Activated T-helper 17 cell treated with anti-CD3 and anti-CD28 coated beads, Interleukin-2, amount 50 U/mL, for 72 hours (primary cell): ENCODE measurements around the gene ACTR3C. TPM values are rescaled to one million over a fixed set of nuclear protein-coding genes. Genes with fewer than 3 reads are reported as not detected.

ENCODE experiments used
- ATAC-seq: fragments of 150-1000 bp; cut with Tn5 transposase; replicated peaks from 2 replicates; pipeline ENCODE4 v1.10.0; 2021; ENCODE audit warnings: mild to moderate bottlenecking, moderate library complexity
- H3K27ac Mint-ChIP-seq: one replicate; pipeline ENCODE4 v1.8.0; 2022; ENCODE audit warnings: mixed read lengths
- H3K27me3 Mint-ChIP-seq: one replicate; pipeline ENCODE4 v1.8.0; 2022; ENCODE audit warnings: mixed read lengths
- H3K36me3 Mint-ChIP-seq: one replicate; pipeline ENCODE4 v1.8.0; 2022; ENCODE audit warnings: low read depth, mild to moderate bottlenecking, mixed read lengths
- H3K4me1 Mint-ChIP-seq: one replicate; pipeline ENCODE4 v1.8.0; 2022; ENCODE audit warnings: mixed read lengths
- H3K4me3 Mint-ChIP-seq: one replicate; pipeline ENCODE4 v1.8.0; 2022; ENCODE audit warnings: mild to moderate bottlenecking, mixed read lengths
- H3K9me3 Mint-ChIP-seq: one replicate; pipeline ENCODE4 v1.8.0; 2022; ENCODE audit warnings: mixed read lengths
- total RNA-seq, 2 donors: library from RNA; stranded (reverse); gene quantifications; one replicate each; pipeline ENCODE4 v1.2.3, GENCODE V29; 2022

Gene ACTR3C
- 10 to 100 TPM in 1 of 2 donors, 1 to 10 TPM in 1; 9.4 to 11.1 TPM for total RNA-seq

GRCh38 chr7:150322833-150323681 is at the start of gene ACTR3C, which contains the start of gene LRRC61:
ACTR3C (minus strand) TSS chr7:150323545; CDS start chr7:150295296, 28,249 bp downstream.
LRRC61 (plus strand) TSS chr7:150323355; CDS start chr7:150336862, 13,507 bp downstream.
- H3K36me3 Mint-ChIP-seq: peaks cover 58% of the 10 kb centered on the region
- H3K4me1 Mint-ChIP-seq: peaks cover 33% of the 10 kb centered on the region
- peak within 1 kb of the TSS; percentile 100 for H3K27ac Mint-ChIP-seq
- H3K4me3 Mint-ChIP-seq: peak within 1 kb of the TSS; percentile 100
- peak; percentile 50 for ATAC-seq
- H3K9me3 Mint-ChIP-seq: no peaks in the 10 kb centered on the region
- H3K27me3 Mint-ChIP-seq: no peaks in the 10 kb centered on the region

- H3K4me3 Mint-ChIP-seq: no peak overlapping the region
- H3K9me3 Mint-ChIP-seq: no peaks in the 10 kb centered on the region
- peaks cover 20% of the 10 kb centered on the region for H3K4me1 Mint-ChIP-seq
- H3K36me3 Mint-ChIP-seq: peaks cover 32% of the 10 kb centered on the region
- ATAC-seq: no peak
- H3K27me3 Mint-ChIP-seq: no peaks in the 10 kb centered on the region
- H3K27ac Mint-ChIP-seq: no peak overlapping the region
Measured at GRCh38 chr7:150372271-150373048, 49.1 kb upstream of the ACTR3C start.

- no peak overlapping the region for H3K27ac Mint-ChIP-seq
- no peaks in the 10 kb centered on the region for H3K9me3 Mint-ChIP-seq
- ATAC-seq: no peak
- H3K4me3 Mint-ChIP-seq: no peak overlapping the region
- peaks cover 32% of the 10 kb centered on the region for H3K36me3 Mint-ChIP-seq
- H3K27me3 Mint-ChIP-seq: no peaks in the 10 kb centered on the region
- peaks cover 18% of the 10 kb centered on the region for H3K4me1 Mint-ChIP-seq
Measured at GRCh38 chr7:150371996-150372270, 48.6 kb upstream of the ACTR3C start.

- Mint-ChIP-seq H3K27ac (no peak overlapping the region), H3K4me3 (no peak overlapping the region), H3K4me1 (peaks cover 15% of the 10 kb centered on the region), H3K9me3 (no peaks in the 10 kb centered on the region), H3K27me3 (no peaks in the 10 kb centered on the region), H3K36me3 (peaks cover 32% of the 10 kb centered on the region)
- no peak for ATAC-seq
Measured at GRCh38 chr7:150371131-150371995, 48.0 kb upstream of the ACTR3C start.

GRCh38 chr7:150370612-150371071 is 47.3 kb upstream of the ACTR3C start:
- no peak for ATAC-seq
- H3K36me3 Mint-ChIP-seq: peaks cover 32% of the 10 kb centered on the region
- H3K9me3 Mint-ChIP-seq: no peaks in the 10 kb centered on the region
- H3K27ac Mint-ChIP-seq: no peak overlapping the region
- peak overlapping the region; percentile 90 for H3K4me3 Mint-ChIP-seq
- peaks cover 8% of the 10 kb centered on the region for H3K4me1 Mint-ChIP-seq
- no peaks in the 10 kb centered on the region for H3K27me3 Mint-ChIP-seq

GRCh38 chr7:150369748-150370501 is 46.6 kb upstream of the ACTR3C start:
- H3K9me3 Mint-ChIP-seq: no peaks in the 10 kb centered on the region
- ATAC-seq: no peak
- peak overlapping the region; percentile 94 for H3K27ac Mint-ChIP-seq
- no peaks in the 10 kb centered on the region for H3K27me3 Mint-ChIP-seq
- peak overlapping the region; percentile 90 for H3K4me3 Mint-ChIP-seq
- peaks cover 7% of the 10 kb centered on the region for H3K4me1 Mint-ChIP-seq
- H3K36me3 Mint-ChIP-seq: peaks cover 32% of the 10 kb centered on the region

GRCh38 chr7:150368884-150369747 is 45.8 kb upstream of the ACTR3C start:
- peak overlapping the region; percentile 90 for H3K4me3 Mint-ChIP-seq
- ATAC-seq: peak; percentile 61
- H3K27me3 Mint-ChIP-seq: no peaks in the 10 kb centered on the region
- peak overlapping the region; percentile 94 for H3K27ac Mint-ChIP-seq
- no peaks in the 10 kb centered on the region for H3K9me3 Mint-ChIP-seq
- H3K36me3 Mint-ChIP-seq: peaks cover 26% of the 10 kb centered on the region
- H3K4me1 Mint-ChIP-seq: peaks cover 7% of the 10 kb centered on the region

GRCh38 chr7:150368096-150368883 is 44.9 kb upstream of the ACTR3C start, which contains the start of gene REPIN1:
REPIN1 (plus strand) TSS chr7:150368822; CDS start chr7:150369712, 890 bp downstream.
- H3K9me3 Mint-ChIP-seq: no peaks in the 10 kb centered on the region
- peak within 1 kb of the TSS; percentile 94 for H3K27ac Mint-ChIP-seq
- H3K4me1 Mint-ChIP-seq: peaks cover 4% of the 10 kb centered on the region
- H3K36me3 Mint-ChIP-seq: peaks cover 19% of the 10 kb centered on the region
- peak within 1 kb of the TSS; percentile 90 for H3K4me3 Mint-ChIP-seq
- ATAC-seq: peak; percentile 76
- H3K27me3 Mint-ChIP-seq: no peaks in the 10 kb centered on the region

- Mint-ChIP-seq H3K4me1 (peaks cover 4% of the 10 kb centered on the region), H3K36me3 (peaks cover 13% of the 10 kb centered on the region), H3K9me3 (no peaks in the 10 kb centered on the region), H3K4me3 (peak overlapping the region; percentile 90), H3K27ac (peak overlapping the region; percentile 88), H3K27me3 (no peaks in the 10 kb centered on the region)
- no peak for ATAC-seq
Measured at GRCh38 chr7:150367677-150368095, 44.3 kb upstream of the ACTR3C start.

GRCh38 chr7:150365673-150366398 is 42.5 kb upstream of the ACTR3C start:
- H3K36me3 Mint-ChIP-seq: peaks cover 10% of the 10 kb centered on the region
- no peaks in the 10 kb centered on the region for H3K9me3 Mint-ChIP-seq
- H3K4me3 Mint-ChIP-seq: no peak overlapping the region
- no peaks in the 10 kb centered on the region for H3K27me3 Mint-ChIP-seq
- ATAC-seq: no peak
- H3K27ac Mint-ChIP-seq: peak overlapping the region; percentile 28
- H3K4me1 Mint-ChIP-seq: peaks cover 3% of the 10 kb centered on the region

GRCh38 chr7:150365194-150365593 is 41.8 kb upstream of the ACTR3C start:
- peaks cover 1% of the 10 kb centered on the region for H3K4me1 Mint-ChIP-seq
- H3K27me3 Mint-ChIP-seq: no peaks in the 10 kb centered on the region
- no peak overlapping the region for H3K4me3 Mint-ChIP-seq
- H3K27ac Mint-ChIP-seq: no peak overlapping the region
- H3K36me3 Mint-ChIP-seq: peaks cover 10% of the 10 kb centered on the region
- H3K9me3 Mint-ChIP-seq: no peaks in the 10 kb centered on the region
- ATAC-seq: no peak

- Mint-ChIP-seq H3K27me3 (no peaks in the 10 kb centered on the region), H3K36me3 (peaks cover under 1% of the 10 kb centered on the region), H3K27ac (no peak overlapping the region), H3K9me3 (no peaks in the 10 kb centered on the region), H3K4me3 (no peak overlapping the region), H3K4me1 (peaks cover 13% of the 10 kb centered on the region)
- no peak for ATAC-seq
Measured at GRCh38 chr7:150363872-150364271, 40.5 kb upstream of the ACTR3C start.
